Liver (tissue), 9 donors: ENCODE data around the gene COBL. TPM values are rescaled to one million over a fixed set of nuclear protein-coding genes. Genes with fewer than 3 reads are reported as not detected.

Source experiments
- DNase-seq: peaks from one replicate; pipeline ENCODE4 v3.0.0-alpha.2; 2017; ENCODE audit warnings: low spot score
- H3K27ac ChIP-seq, 2 donors: one replicate each; pipeline ENCODE4 v1.7.0; 2013; ENCODE audit warnings: inconsistent platforms in 2 of 2, low read length in 2 of 2, control low read depth in 1 of 2, low read depth in 1 of 2, mild to moderate bottlenecking in 1 of 2
- H3K27me3 ChIP-seq, 4 donors: one replicate each; pipeline versions ENCODE4 v1.6.1 to v1.7.0; 2013; ENCODE audit warnings: low read length in 3 of 4, inconsistent platforms in 1 of 4, mild to moderate bottlenecking in 1 of 4, moderate library complexity in 1 of 4; ENCODE audit not compliant: control insufficient read depth in 4 of 4, insufficient read depth in 4 of 4
- H3K36me3 ChIP-seq, 4 donors: one replicate each; pipeline versions ENCODE4 v1.6.1 to v1.7.0; 2013; ENCODE audit warnings: low read length in 3 of 4, mild to moderate bottlenecking in 3 of 4, low read depth in 1 of 4, moderate library complexity in 1 of 4; ENCODE audit not compliant: control insufficient read depth in 4 of 4, insufficient read depth in 3 of 4
- H3K4me1 ChIP-seq, 4 donors: one replicate each; pipeline versions ENCODE4 v1.6.1 to v1.7.0; 2013; ENCODE audit warnings: low read length in 3 of 4, mild to moderate bottlenecking in 3 of 4, moderate library complexity in 1 of 4; ENCODE audit not compliant: control insufficient read depth in 4 of 4, insufficient read depth in 4 of 4
- H3K4me3 ChIP-seq, 3 donors: one replicate each; pipeline versions ENCODE4 v1.6.1 to v1.7.0; 2013; ENCODE audit warnings: low read length in 3 of 3, control low read depth in 1 of 3, low read depth in 1 of 3, mild to moderate bottlenecking in 1 of 3
- H3K9ac ChIP-seq, 2 donors: one replicate each; pipeline ENCODE4 v1.7.0; 2013; ENCODE audit warnings: low read length in 2 of 2, mild to moderate bottlenecking in 2 of 2, moderate library complexity in 2 of 2, control low read depth in 1 of 2, low read depth in 1 of 2
- H3K9me3 ChIP-seq, 4 donors: one replicate each; pipeline versions ENCODE4 v1.6.1 to v1.7.0; 2013; ENCODE audit warnings: low read length in 3 of 4; ENCODE audit not compliant: control insufficient read depth in 4 of 4
- EGR1 ChIP-seq, 2 donors: IDR thresholded peaks; 2 replicates each; pipeline ENCODE4 v1.6.1; 2016 to 2018; ENCODE audit warnings: antibody characterized with exemption in 2 of 2, low read depth in 2 of 2
- FOXA1 ChIP-seq: IDR thresholded peaks from 2 replicates; pipeline ENCODE4 v1.6.1; 2016; ENCODE audit warnings: antibody characterized with exemption
- FOXA2 ChIP-seq: IDR thresholded peaks from 2 replicates; pipeline ENCODE4 v1.6.1; 2016; ENCODE audit warnings: antibody characterized with exemption
- HNF4A ChIP-seq, 2 donors: conservative IDR thresholded peaks; 2 replicates each; pipeline ENCODE4 v1.6.1; 2016; ENCODE audit warnings: antibody characterized with exemption in 2 of 2, mild to moderate bottlenecking in 2 of 2
- HNF4G ChIP-seq: IDR thresholded peaks from 2 replicates; pipeline ENCODE4 v1.6.1; 2016; ENCODE audit warnings: antibody characterized with exemption
- JUND ChIP-seq, 2 donors: IDR thresholded peaks; 2 replicates each; pipeline ENCODE4 v1.6.1; 2016; ENCODE audit warnings: antibody characterized with exemption in 2 of 2
- NR2F2 ChIP-seq: IDR thresholded peaks from 2 replicates; pipeline ENCODE4 v1.6.1; 2016; ENCODE audit warnings: antibody characterized with exemption
- RAD21 ChIP-seq, 2 donors: IDR thresholded peaks; 2 replicates each; pipeline ENCODE4 v1.6.1; 2016; ENCODE audit warnings: antibody characterized with exemption in 2 of 2, mild to moderate bottlenecking in 2 of 2
- RXRA ChIP-seq, 2 donors: IDR thresholded peaks; 2 replicates each; pipeline ENCODE4 v1.6.1; 2017 to 2018; ENCODE audit warnings: antibody characterized with exemption in 2 of 2, mild to moderate bottlenecking in 1 of 2
- SP1 ChIP-seq: IDR thresholded peaks from 2 replicates; pipeline ENCODE4 v1.6.1; 2018; ENCODE audit warnings: antibody characterized with exemption, mild to moderate bottlenecking
- TAF1 ChIP-seq: conservative IDR thresholded peaks from 2 replicates; pipeline ENCODE4 v1.6.1; 2016; ENCODE audit warnings: antibody characterized with exemption, mild to moderate bottlenecking
- YY1 ChIP-seq: IDR thresholded peaks from 2 replicates; pipeline ENCODE4 v1.6.1; 2016; ENCODE audit warnings: antibody characterized with exemption, mild to moderate bottlenecking
- whole genome bisulfite sequencing: extraction: QIAGEN DNeasy Blood & Tissue Kit; methylation state at CpG from one replicate; pipeline ENCODE4 v1.1.7; 2013; 5-methylcytosine and 5-hydroxymethylcytosine counted together
- polyA plus RNA-seq, 2 donors: library from polyadenylated mRNA; stranded (reverse) in 1 of 2; unstranded in 1 of 2; fragments of 200-250 nt in 1 of 2; fragments of >200 nt in 1 of 2; fragmentation: Nextera tagmentation in 1 of 2; extraction: Ambion mirVana in 1 of 2; gene quantifications; one replicate each; pipeline versions ENCODE4 v1.2.1 to v1.2.3, GENCODE V29; 2013 to 2015
- total RNA-seq, 2 donors: library from RNA; depleted of rRNA; stranded (reverse); fragments of >200 nt; gene quantifications; one replicate each; pipeline ENCODE4 v1.2.3, GENCODE V29; 2014
- TF ChIP-seq, protein P1 (sequence below): IDR thresholded peaks from 2 replicates; pipeline ENCODE4 v1.6.1; 2016; ENCODE audit warnings: antibody characterized with exemption
- TF ChIP-seq, protein P2 (sequence below): IDR thresholded peaks from 2 replicates; pipeline ENCODE4 v1.6.1; 2016; ENCODE audit warnings: antibody characterized with exemption
- TF ChIP-seq, protein P3 (sequence below): IDR thresholded peaks from 2 replicates; pipeline ENCODE4 v1.6.1; 2016; ENCODE audit warnings: antibody characterized with exemption, mild to moderate bottlenecking
- TF ChIP-seq, protein P4 (sequence below): fragments of 150-350 bp; IDR thresholded peaks from 2 replicates; pipeline ENCODE4 v1.5.1; 2017; ENCODE audit warnings: improper control_type of control experiment, low read depth, low read length; ENCODE audit not compliant: missing input control
- donor health status: healthy.
- donor health status: healthy.
- donor health status: healthy.
- donor health status: healthy.
- donor health status: healthy.

Gene COBL
- total and polyA plus RNA-seq, 4 donors: 5.8 to 18.7 (median 10.7) TPM

DNA sequence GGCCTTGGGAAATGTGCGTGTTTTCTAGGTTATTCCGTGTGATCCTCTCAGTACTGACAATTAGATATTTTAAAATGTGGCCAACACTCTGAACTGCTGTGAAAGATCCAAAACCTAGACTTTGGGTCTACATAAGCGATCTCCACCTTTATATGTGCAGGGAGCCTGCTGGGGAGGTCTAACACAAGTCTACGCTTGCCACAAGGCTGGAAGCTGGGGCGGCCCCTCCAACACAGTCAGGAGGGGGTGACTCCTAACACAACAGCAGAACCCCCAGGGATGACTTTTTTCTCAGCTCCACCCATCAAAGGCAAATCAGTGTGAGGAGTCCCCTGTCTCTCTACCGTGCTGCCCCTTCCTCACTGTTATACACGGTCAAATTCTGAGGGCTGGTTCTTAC is 202.6 kb downstream of the COBL start:
- WGBS: 95% methylated on average over 7 of the region's 7 CpGs
- TF ChIP-seq, protein P1, sequence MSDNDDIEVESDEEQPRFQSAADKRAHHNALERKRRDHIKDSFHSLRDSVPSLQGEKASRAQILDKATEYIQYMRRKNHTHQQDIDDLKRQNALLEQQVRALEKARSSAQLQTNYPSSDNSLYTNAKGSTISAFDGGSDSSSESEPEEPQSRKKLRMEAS: no peak
- no peak for TF ChIP-seq TAF1
- TF ChIP-seq RXRA (IDR thresholded peaks at IDR 0.05): no peak
- no peak for TF ChIP-seq FOXA1
- TF ChIP-seq SP1: no peak
- TF ChIP-seq RAD21 (IDR thresholded peaks at IDR 0.05): no peak
- TF ChIP-seq, protein P2, sequence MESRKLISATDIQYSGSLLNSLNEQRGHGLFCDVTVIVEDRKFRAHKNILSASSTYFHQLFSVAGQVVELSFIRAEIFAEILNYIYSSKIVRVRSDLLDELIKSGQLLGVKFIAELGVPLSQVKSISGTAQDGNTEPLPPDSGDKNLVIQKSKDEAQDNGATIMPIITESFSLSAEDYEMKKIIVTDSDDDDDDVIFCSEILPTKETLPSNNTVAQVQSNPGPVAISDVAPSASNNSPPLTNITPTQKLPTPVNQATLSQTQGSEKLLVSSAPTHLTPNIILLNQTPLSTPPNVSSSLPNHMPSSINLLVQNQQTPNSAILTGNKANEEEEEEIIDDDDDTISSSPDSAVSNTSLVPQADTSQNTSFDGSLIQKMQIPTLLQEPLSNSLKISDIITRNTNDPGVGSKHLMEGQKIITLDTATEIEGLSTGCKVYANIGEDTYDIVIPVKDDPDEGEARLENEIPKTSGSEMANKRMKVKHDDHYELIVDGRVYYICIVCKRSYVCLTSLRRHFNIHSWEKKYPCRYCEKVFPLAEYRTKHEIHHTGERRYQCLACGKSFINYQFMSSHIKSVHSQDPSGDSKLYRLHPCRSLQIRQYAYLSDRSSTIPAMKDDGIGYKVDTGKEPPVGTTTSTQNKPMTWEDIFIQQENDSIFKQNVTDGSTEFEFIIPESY: no peak
- no peak for TF ChIP-seq JUND (IDR thresholded peaks at IDR 0.05)
- no peak for TF ChIP-seq NR2F2
- no peak for TF ChIP-seq YY1
- TF ChIP-seq, protein P3, sequence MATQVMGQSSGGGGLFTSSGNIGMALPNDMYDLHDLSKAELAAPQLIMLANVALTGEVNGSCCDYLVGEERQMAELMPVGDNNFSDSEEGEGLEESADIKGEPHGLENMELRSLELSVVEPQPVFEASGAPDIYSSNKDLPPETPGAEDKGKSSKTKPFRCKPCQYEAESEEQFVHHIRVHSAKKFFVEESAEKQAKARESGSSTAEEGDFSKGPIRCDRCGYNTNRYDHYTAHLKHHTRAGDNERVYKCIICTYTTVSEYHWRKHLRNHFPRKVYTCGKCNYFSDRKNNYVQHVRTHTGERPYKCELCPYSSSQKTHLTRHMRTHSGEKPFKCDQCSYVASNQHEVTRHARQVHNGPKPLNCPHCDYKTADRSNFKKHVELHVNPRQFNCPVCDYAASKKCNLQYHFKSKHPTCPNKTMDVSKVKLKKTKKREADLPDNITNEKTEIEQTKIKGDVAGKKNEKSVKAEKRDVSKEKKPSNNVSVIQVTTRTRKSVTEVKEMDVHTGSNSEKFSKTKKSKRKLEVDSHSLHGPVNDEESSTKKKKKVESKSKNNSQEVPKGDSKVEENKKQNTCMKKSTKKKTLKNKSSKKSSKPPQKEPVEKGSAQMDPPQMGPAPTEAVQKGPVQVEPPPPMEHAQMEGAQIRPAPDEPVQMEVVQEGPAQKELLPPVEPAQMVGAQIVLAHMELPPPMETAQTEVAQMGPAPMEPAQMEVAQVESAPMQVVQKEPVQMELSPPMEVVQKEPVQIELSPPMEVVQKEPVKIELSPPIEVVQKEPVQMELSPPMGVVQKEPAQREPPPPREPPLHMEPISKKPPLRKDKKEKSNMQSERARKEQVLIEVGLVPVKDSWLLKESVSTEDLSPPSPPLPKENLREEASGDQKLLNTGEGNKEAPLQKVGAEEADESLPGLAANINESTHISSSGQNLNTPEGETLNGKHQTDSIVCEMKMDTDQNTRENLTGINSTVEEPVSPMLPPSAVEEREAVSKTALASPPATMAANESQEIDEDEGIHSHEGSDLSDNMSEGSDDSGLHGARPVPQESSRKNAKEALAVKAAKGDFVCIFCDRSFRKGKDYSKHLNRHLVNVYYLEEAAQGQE: no peak
- TF ChIP-seq HNF4A (conservative IDR thresholded peaks at IDR 0.05): no peak
- TF ChIP-seq, protein P4, sequence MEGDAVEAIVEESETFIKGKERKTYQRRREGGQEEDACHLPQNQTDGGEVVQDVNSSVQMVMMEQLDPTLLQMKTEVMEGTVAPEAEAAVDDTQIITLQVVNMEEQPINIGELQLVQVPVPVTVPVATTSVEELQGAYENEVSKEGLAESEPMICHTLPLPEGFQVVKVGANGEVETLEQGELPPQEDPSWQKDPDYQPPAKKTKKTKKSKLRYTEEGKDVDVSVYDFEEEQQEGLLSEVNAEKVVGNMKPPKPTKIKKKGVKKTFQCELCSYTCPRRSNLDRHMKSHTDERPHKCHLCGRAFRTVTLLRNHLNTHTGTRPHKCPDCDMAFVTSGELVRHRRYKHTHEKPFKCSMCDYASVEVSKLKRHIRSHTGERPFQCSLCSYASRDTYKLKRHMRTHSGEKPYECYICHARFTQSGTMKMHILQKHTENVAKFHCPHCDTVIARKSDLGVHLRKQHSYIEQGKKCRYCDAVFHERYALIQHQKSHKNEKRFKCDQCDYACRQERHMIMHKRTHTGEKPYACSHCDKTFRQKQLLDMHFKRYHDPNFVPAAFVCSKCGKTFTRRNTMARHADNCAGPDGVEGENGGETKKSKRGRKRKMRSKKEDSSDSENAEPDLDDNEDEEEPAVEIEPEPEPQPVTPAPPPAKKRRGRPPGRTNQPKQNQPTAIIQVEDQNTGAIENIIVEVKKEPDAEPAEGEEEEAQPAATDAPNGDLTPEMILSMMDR: no peak

DNA sequence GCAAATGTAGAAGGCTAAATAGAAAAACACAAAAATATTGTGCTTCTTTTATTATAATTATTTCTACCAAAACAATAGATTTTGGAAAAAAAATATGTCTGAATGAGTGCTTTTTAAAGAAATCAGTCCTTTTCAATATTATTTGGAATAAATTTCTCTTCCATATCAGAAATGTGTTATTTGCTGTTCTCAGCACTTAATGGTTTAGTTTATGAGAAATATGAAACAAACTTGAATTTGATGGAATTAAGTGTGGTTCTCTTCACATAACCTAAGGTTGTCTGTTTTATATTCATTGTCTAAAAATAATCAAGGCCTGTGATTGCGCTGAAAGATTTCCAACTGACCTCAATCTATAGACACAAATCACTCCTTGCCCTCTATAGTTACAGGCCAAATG is 203.0 kb downstream of the COBL start:
- H3K9ac ChIP-seq: no peak overlapping the region
- no peaks in the 10 kb centered on the region for H3K9me3 ChIP-seq
- no peaks in the 10 kb centered on the region for H3K4me1 ChIP-seq
- TF ChIP-seq FOXA2 (no peak), TAF1 (no peak), HNF4G (no peak), JUND (IDR thresholded peaks at IDR 0.05) (no peak), RXRA (IDR thresholded peaks at IDR 0.05) (no peak), SP1 (no peak), FOXA1 (no peak), NR2F2 (no peak), EGR1 (IDR thresholded peaks at IDR 0.05; ENCODE audit: low read depth in 2 of 2) (no peak)
- TF ChIP-seq, protein P1: no peak
- TF ChIP-seq, protein P2: no peak
- TF ChIP-seq, protein P4: no peak
- no peak for DNase-seq
- no peaks in the 10 kb centered on the region for H3K27me3 ChIP-seq
- peaks cover 0 to 2% (median 0%) of the 10 kb centered on the region in 4 donors for H3K36me3 ChIP-seq
- H3K4me3 ChIP-seq: no peak overlapping the region
- no peak overlapping the region for H3K27ac ChIP-seq
- WGBS: 96% methylated on average over 1 of the region's 1 CpG

More for the DNA sequence above, 202.6 kb downstream of the COBL start:
- Histone ChIP-seq H3K9me3 (no peaks in the 10 kb centered on the region), H3K4me3 (no peak overlapping the region), H3K27ac (no peak overlapping the region), H3K36me3 (no peaks in the 10 kb centered on the region), H3K27me3 (no peaks in the 10 kb centered on the region), H3K9ac (no peak overlapping the region), H3K4me1 (no peaks in the 10 kb centered on the region)
- DNase-seq: no peak
